Measurements from ENCODE around the gene FLT3LG.
A peak's percentile ranks its signal among the peaks of the same experiment; 100 is the strongest.

The FLT3LG gene

GRCh38 chr19:49473868-49474541 lies at the start of gene FLT3LG:
TSS of gene FLT3LG (plus strand) at chr19:49474215. CDS start at chr19:49474640, 425 bp downstream.
- H3K4me3 ChIP-seq (ENCODE audit: low read depth, low read length): peak within 1 kb of the TSS; percentile 87
- no peaks in the 10 kb centered on the region for H3K27me3 ChIP-seq (ENCODE audit: insufficient read depth, low read length)
- no peaks in the 10 kb centered on the region for H3K36me3 ChIP-seq (ENCODE audit: insufficient read depth, low read length)
- H3K79me2 ChIP-seq (ENCODE audit: control insufficient read depth, insufficient read depth, low read length, unreplicated experiment): no peaks in the 10 kb centered on the region
- H2AFZ ChIP-seq (ENCODE audit: low read length, unreplicated experiment): peak within 1 kb of the TSS; percentile 96
- no peak within 1 kb of the TSS for H3K27ac ChIP-seq (ENCODE audit: low read depth, low read length)
- peaks cover 3% of the 10 kb centered on the region for H3K4me1 ChIP-seq (ENCODE audit: control insufficient read depth, insufficient read depth, low read length, unreplicated experiment)

DNA sequence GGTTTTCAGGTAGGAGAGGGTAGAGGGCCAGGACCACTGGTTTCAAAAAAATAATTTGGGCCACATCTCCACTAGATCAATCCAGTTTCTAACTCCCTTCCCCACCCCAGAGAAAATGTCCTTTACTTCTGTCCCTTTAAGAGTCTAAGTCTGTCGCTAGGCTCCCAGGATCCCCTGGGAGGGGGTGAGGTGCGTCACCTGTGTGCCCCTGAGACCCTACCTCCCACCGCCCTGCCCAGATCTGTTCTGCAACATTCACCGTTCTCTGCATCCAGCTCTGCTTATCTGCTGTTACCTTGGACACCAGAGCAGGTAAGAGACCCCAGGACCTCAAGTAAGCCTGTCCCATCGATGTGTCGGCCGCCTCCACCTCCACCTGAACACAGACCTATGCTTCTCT lies 48.8 kb upstream of the FLT3LG start, which contains the start of gene GFY:
TSS of gene GFY (plus strand) at position 211 of the 400 bp plus-strand sequence. CDS start 1,043 bp downstream, outside the sequence.
- no peak within 1 kb of the TSS for H2AFZ ChIP-seq (ENCODE audit: low read length, unreplicated experiment)
- no peak within 1 kb of the TSS for H3K4me3 ChIP-seq (ENCODE audit: low read depth, low read length)
- H3K4me1 ChIP-seq (ENCODE audit: control insufficient read depth, insufficient read depth, low read length, unreplicated experiment): peaks cover 13% of the 10 kb centered on the region
- peaks cover 75% of the 10 kb centered on the region for H3K27me3 ChIP-seq (ENCODE audit: insufficient read depth, low read length)
- H3K79me2 ChIP-seq (ENCODE audit: control insufficient read depth, insufficient read depth, low read length, unreplicated experiment): no peaks in the 10 kb centered on the region
- H3K36me3 ChIP-seq (ENCODE audit: insufficient read depth, low read length): no peaks in the 10 kb centered on the region
- no peak within 1 kb of the TSS for H3K27ac ChIP-seq (ENCODE audit: low read depth, low read length)

- no peaks in the 10 kb centered on the region for H3K36me3 ChIP-seq (ENCODE audit: insufficient read depth, low read length)
- H3K79me2 ChIP-seq (ENCODE audit: control insufficient read depth, insufficient read depth, low read length, unreplicated experiment): no peaks in the 10 kb centered on the region
- peaks cover 68% of the 10 kb centered on the region for H3K27me3 ChIP-seq (ENCODE audit: insufficient read depth, low read length)
- no peak overlapping the region for H3K27ac ChIP-seq (ENCODE audit: low read depth, low read length)
- H3K4me3 ChIP-seq (ENCODE audit: low read depth, low read length): no peak overlapping the region
- H3K4me1 ChIP-seq (ENCODE audit: control insufficient read depth, insufficient read depth, low read length, unreplicated experiment): peaks cover 13% of the 10 kb centered on the region
- no peak overlapping the region for H2AFZ ChIP-seq (ENCODE audit: low read length, unreplicated experiment)
Measured at GRCh38 chr19:49425922-49426592, 48.0 kb upstream of the FLT3LG start.

DNA sequence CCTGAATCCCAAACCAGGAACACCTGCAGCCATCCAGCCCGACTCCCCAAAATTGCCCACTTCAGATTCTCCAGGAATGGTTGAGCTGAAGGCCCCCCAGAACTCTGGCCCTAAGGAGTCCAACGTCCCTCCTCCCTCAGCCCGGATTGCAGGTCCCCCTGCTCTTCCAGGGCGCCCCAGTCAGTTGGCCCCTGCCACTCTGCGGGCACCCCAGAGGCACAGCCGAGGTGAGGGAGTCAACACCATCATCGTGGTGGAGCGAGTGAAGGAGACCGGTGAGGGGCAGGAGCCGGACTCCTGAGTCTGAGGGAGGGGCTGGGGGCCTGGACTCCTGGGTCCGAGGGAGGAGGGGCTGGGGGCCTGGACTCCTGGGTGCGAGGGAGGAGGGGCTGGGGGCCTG lies 46.7 kb upstream of the FLT3LG start:
- H3K4me1 ChIP-seq (ENCODE audit: control insufficient read depth, insufficient read depth, low read length, unreplicated experiment): peaks cover 7% of the 10 kb centered on the region
- H3K36me3 ChIP-seq (ENCODE audit: insufficient read depth, low read length): no peaks in the 10 kb centered on the region
- peaks cover 57% of the 10 kb centered on the region for H3K27me3 ChIP-seq (ENCODE audit: insufficient read depth, low read length)
- no peak overlapping the region for H3K27ac ChIP-seq (ENCODE audit: low read depth, low read length)
- H2AFZ ChIP-seq (ENCODE audit: low read length, unreplicated experiment): no peak overlapping the region
- no peak overlapping the region for H3K4me3 ChIP-seq (ENCODE audit: low read depth, low read length)
- H3K79me2 ChIP-seq (ENCODE audit: control insufficient read depth, insufficient read depth, low read length, unreplicated experiment): no peaks in the 10 kb centered on the region

- peak overlapping the region; percentile 44; the same call in 1 of the 2 replicates for H3K4me3 ChIP-seq (ENCODE audit: low read depth, low read length)
- H2AFZ ChIP-seq (ENCODE audit: low read length, unreplicated experiment): peak overlapping the region; percentile 33
- H3K36me3 ChIP-seq (ENCODE audit: insufficient read depth, low read length): no peaks in the 10 kb centered on the region
- peaks cover 51% of the 10 kb centered on the region for H3K27me3 ChIP-seq (ENCODE audit: insufficient read depth, low read length)
- H3K27ac ChIP-seq (ENCODE audit: low read depth, low read length): no peak overlapping the region
- no peaks in the 10 kb centered on the region for H3K79me2 ChIP-seq (ENCODE audit: control insufficient read depth, insufficient read depth, low read length, unreplicated experiment)
- peaks cover 7% of the 10 kb centered on the region for H3K4me1 ChIP-seq (ENCODE audit: control insufficient read depth, insufficient read depth, low read length, unreplicated experiment)
Measured at GRCh38 chr19:49427855-49428546, 46.0 kb upstream of the FLT3LG start.

GRCh38 chr19:49428547-49429451 lies 45.2 kb upstream of the FLT3LG start:
- H3K27ac ChIP-seq (ENCODE audit: low read depth, low read length): no peak overlapping the region
- peaks cover 43% of the 10 kb centered on the region for H3K27me3 ChIP-seq (ENCODE audit: insufficient read depth, low read length)
- no peaks in the 10 kb centered on the region for H3K79me2 ChIP-seq (ENCODE audit: control insufficient read depth, insufficient read depth, low read length, unreplicated experiment)
- H3K36me3 ChIP-seq (ENCODE audit: insufficient read depth, low read length): no peaks in the 10 kb centered on the region
- peaks cover 7% of the 10 kb centered on the region for H3K4me1 ChIP-seq (ENCODE audit: control insufficient read depth, insufficient read depth, low read length, unreplicated experiment)
- H2AFZ ChIP-seq (ENCODE audit: low read length, unreplicated experiment): no peak overlapping the region
- no peak overlapping the region for H3K4me3 ChIP-seq (ENCODE audit: low read depth, low read length)

- Histone ChIP-seq H3K4me3 (ENCODE audit: low read depth, low read length) (no peak overlapping the region), H2AFZ (ENCODE audit: low read length, unreplicated experiment) (no peak overlapping the region), H3K79me2 (ENCODE audit: control insufficient read depth, insufficient read depth, low read length, unreplicated experiment) (no peaks in the 10 kb centered on the region), H3K36me3 (ENCODE audit: insufficient read depth, low read length) (no peaks in the 10 kb centered on the region), H3K4me1 (ENCODE audit: control insufficient read depth, insufficient read depth, low read length, unreplicated experiment) (peaks cover 7% of the 10 kb centered on the region), H3K27ac (ENCODE audit: low read depth, low read length) (no peak overlapping the region), H3K27me3 (ENCODE audit: insufficient read depth, low read length) (peaks cover 40% of the 10 kb centered on the region)
Measured at GRCh38 chr19:49430172-49430677, 43.8 kb upstream of the FLT3LG start.

DNA sequence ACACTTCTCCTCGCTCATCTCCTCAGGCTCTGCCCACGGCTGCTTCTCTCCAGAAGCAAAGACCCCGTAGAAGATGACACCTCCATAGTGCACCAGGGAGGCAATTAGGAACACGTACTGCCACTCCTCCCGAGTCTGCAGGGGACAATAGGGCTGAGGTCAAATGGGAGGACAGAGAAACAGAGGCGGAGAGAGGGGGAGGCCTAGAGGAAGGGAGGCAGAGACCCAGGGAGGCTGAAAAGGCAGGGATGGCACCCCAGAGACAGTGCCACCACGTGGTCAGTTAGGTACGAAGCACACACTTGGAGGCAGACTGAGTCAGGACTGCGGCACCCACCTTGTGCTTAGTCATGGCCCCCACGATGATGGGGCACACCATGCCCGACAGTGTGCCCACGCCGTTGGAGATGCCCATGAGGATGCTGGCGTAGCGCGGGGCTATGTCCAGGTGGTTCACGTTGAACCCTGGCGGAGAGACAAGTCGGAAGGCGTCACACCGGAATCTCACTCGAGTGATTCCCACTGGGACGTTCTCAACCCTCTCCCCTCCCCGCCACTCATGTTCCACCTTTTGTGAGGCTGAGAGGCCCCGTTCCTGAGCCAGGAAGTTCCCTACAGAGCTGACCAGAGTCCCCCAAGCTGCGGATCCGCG lies 43.2 kb upstream of the FLT3LG start:
- Histone ChIP-seq H3K36me3 (ENCODE audit: insufficient read depth, low read length) (no peaks in the 10 kb centered on the region), H3K27ac (ENCODE audit: low read depth, low read length) (no peak overlapping the region), H3K4me1 (ENCODE audit: control insufficient read depth, insufficient read depth, low read length, unreplicated experiment) (peaks cover 7% of the 10 kb centered on the region), H3K4me3 (ENCODE audit: low read depth, low read length) (no peak overlapping the region), H3K79me2 (ENCODE audit: control insufficient read depth, insufficient read depth, low read length, unreplicated experiment) (no peaks in the 10 kb centered on the region), H2AFZ (ENCODE audit: low read length, unreplicated experiment) (no peak overlapping the region), H3K27me3 (ENCODE audit: insufficient read depth, low read length) (peaks cover 39% of the 10 kb centered on the region)

DNA sequence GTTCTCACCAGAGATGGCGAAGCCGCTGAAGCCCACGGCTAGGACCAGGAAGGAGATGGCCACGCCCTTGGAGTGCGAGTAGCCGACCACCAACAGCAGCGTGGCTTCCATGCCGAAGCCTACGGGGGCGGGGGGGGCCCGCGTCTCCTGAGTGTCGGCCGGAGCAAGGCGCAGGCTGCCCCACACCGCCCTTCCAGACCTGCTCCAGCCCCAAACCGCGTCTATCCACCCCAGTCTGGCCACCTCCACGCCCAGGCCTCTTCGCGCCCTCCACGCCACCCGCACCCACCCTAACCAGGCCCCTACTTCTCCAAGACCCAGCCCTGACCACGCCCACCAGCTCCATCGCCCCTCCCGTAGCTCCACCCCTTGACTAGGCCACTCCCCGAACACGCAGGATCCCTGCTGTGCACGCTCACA lies 42.7 kb upstream of the FLT3LG start:
- Histone ChIP-seq H3K4me3 (ENCODE audit: low read depth, low read length) (no peak overlapping the region), H3K79me2 (ENCODE audit: control insufficient read depth, insufficient read depth, low read length, unreplicated experiment) (no peaks in the 10 kb centered on the region), H3K36me3 (ENCODE audit: insufficient read depth, low read length) (no peaks in the 10 kb centered on the region), H3K27ac (ENCODE audit: low read depth, low read length) (no peak overlapping the region), H3K27me3 (ENCODE audit: insufficient read depth, low read length) (peaks cover 33% of the 10 kb centered on the region), H2AFZ (ENCODE audit: low read length, unreplicated experiment) (no peak overlapping the region), H3K4me1 (ENCODE audit: control insufficient read depth, insufficient read depth, low read length, unreplicated experiment) (peaks cover 1% of the 10 kb centered on the region)
